ENCODE data around the gene PRKCZ.
"Not testable (repeated sequence)": the region's sequence is repeated elsewhere in the genome, so short reads cannot be mapped to it uniquely, and the experiment has no call there.

The PRKCZ gene

DNA sequence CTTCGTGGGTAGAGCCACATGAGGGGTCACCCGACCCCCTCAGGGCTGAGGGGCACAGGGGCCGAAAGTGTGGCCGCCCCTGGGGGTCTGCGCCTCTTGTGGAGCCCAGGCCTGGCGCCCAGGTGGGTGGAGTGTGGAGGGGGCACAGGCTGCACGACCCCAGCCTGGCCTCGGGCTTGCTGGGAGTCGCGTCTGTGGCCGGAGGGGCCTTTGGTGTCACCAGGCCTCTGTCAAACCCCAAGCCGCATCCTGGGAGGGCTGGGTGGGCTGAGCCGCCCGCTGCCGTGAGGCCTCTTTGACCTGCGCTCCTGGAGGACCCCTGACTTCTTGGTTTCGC lies 83.6 kb downstream of the PRKCZ start:
- FAIRE-seq (no peak), DNase-seq (ENCODE audit: low spot score) (no peak)

DNA sequence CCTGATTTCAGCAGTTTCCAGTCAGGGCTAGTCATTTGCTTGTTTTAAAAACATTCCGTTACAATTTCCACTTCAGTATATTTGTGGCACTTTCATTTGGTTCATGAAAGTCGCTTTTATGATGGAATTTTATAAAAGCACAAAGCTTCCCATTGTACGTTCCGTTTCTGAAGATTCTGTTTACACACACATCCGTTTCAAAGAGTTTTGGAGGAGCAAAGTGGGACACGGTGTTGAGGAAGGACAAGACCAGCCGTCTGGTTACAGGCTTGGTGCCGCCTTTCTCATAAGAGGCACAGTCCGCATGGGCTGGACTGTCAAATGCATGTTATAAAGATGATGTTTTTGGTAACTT lies 84.0 kb downstream of the PRKCZ start:
- no peak for DNase-seq (ENCODE audit: low spot score)
- FAIRE-seq, result no peak

DNA sequence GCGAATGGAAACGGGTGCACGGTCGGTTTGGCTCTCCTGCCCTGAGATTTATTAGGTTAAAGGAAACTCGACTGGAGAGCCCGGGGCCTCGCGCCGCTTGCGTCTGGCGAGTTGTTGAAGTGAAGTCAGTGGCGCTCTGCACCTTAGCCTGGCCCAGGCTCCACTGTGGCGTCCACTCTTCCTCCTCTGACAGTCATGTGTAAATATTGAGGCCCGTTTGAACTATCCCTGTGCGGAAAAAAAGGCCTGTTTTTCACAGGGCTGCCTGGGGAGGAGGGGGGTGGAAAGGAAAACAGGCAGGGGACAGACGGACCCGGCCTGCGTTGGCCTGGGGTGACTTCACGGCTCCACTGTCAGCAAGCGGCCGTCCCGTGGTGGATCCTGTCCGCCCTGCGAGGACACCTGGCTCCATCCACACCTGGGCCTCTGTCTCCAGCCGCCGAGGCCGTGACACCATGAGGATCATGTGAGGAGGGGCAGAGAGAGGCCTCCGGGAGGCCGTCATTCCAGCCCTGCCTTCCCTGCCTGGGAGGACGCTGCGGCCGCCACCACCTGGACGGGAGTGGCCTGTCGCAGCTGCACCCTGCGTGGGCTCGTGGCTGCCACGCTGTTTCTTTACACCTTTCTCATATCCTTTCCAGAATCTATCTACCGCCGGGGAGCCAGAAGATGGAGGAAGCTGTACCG lies 84.6 kb downstream of the PRKCZ start:
- no peak for FAIRE-seq
- no peak for DNase-seq (ENCODE audit: low spot score)

DNA sequence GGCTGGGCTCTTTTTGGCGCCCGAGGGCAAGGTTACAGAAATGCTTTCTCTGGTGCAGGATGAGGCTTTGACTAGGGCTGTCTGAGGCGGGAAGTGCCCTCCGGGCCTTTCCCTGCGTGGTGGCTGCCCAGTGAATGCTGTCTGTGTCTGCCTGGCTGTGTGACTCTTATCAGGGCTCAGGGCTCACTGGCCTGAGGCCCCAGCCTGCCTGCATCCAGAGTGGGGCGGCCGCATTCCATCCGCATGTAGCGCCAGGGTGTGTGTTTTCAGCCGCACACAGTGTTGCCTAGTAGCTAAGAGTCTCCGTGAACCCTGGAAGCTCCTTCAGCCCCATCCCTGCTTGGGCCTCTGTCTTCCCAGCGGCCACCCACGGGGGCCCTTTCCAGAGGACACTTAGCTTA lies 85.2 kb downstream of the PRKCZ start:
- no peak for DNase-seq (ENCODE audit: low spot score)

DNA sequence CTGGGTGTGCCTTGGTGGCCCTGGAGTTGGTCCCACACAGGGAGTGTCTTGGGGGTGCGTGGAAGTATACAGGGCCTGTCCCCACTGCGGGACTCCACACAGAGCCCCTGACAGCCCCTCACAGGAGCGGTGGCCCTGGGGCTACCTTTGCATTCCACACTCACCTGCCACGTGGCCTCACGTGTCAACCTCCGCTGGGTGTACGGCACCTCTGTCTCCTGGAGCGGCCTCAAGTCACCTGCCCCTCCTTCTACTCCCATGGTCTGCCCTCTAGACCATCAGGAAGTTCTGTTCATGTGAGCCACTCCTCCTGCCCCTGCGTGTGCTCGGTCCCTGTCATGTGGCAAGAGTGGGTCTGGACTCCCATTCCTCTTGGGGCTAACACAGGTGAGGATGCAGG lies 85.7 kb downstream of the PRKCZ start:
- DNase-seq (ENCODE audit: low spot score), result no peak
- no peak for FAIRE-seq

More for the DNA sequence above, 85.2 kb downstream of the PRKCZ start:
- FAIRE-seq, result no peak

DNA sequence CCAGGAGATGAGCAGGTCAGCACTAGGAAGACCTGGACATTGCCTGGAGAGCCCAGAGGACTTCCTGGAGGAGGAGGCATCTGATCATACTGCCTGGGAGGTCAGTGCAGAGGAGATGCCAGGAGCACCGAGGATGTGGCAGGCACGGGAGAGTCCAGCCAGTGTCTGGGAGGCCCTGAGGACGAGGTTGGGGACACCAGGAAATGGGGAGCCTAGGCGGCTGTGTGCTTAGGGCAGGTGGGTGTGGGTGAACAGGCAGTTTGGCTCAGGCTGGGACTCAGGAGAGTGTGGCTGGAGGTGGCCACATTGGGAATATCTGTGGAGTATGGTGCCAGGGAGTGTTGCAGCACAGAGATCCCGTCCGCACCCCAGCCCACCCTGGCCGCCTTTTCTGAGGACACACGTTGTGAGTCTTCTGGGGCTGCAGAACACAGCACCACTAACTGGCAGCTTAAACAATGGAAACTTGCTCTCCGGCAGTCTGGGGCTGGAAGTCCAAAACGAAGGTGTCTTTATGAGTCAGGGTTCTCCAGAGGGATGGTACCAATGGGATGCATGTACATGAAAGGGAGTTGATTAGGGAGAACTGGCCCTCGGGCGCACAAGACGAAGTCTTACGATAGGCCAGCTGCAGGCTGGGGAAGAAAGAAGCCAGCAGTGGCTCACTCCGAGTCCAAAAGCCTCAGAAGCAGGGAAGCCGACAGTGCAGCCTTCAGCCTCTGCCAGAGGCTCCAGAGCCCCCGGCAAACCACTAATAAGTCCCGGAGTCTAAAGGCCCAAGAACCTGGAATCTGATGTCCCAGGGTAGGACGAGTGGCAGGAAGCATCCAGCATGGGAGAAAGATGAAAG lies 86.4 kb downstream of the PRKCZ start:
- DNase-seq (ENCODE audit: low spot score), result no peak
- FAIRE-seq, result no peak

DNA sequence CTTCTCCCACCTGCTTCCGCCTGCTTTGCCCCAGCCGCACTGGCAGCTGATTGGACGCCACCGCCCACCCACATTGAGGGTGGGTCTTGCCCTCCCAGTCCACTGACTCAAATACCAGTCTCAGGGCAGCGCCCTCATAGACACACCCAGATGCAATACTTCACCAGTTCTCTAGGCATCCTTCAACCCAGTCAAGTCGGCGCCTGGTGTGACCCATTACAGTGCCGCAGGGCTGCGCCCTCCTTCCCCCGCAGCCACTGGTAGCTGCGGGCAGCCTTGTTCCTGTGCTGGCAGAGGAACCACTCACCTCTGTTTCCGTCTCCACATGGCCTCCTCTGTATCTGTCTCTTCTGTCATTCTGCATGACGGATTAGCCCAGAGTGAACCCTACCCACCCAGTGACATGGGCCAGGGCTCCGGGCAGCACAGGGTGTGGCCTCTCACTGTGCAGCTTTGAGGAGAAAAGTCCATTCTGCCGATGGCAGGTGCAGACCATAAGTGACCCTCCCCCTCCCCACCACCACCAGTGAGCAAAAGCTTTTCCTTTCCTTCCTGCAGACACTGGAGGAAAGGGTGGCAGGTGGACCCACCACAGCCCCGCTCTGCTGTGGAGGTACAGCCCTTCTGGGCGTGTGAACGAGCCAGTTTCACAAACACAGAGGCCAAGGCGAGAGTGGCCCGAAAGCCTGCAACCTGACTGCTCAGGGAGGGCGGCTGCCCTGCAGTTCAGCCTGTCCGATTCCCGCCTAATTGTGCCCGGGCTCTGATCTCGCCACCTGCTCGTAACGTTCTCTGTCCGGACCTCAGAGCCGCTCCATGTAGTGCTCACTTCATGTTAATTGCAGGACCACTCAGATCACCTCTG lies 87.3 kb downstream of the PRKCZ start:
- no peak for FAIRE-seq
- DNase-seq (ENCODE audit: low spot score), result no peak

DNA sequence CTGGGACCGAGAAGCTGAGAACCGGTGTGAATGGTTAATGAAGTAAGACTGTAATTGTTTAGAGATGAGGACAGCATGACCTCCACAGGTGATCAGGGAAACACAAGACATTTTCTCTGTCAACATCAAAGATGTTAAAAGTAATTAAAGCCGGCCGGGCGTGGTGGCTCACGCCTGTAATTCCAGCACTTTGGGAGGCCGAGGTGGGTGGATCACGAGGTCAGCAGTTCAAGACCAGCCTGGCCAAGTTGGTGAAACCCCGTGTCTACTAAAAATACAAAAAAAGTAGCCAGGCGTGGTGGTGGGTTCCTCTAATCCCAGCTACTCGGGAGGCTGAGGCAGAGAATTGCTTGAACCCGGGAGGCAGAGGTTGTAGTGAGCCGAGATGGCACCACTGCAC lies 88.9 kb downstream of the PRKCZ start:
- not testable (repeated sequence) for FAIRE-seq

DNA sequence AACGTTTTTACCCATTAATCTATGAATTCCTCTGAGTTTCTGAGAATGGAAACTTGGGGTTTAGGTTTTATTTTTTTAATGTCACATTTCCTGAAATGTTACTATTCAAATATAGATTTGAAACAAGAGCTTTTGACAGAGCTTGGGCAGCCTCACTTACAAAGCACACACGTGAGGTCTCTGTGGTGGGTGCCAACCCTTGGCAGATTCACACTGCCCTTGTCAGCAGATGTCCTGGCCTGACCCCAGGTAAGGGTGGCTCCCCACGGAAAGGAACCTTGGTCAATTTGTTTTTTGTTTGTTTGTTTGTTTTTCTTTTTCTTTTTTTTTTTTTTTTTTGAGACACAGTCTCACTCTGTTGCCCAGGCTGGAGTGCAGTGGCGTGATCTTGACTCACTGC lies 90.8 kb downstream of the PRKCZ start:
- DNase-seq (ENCODE audit: low spot score) (no peak), FAIRE-seq (no peak)

More for the DNA sequence above, 88.9 kb downstream of the PRKCZ start:
- DNase-seq (ENCODE audit: low spot score), result not testable (repeated sequence)

DNA sequence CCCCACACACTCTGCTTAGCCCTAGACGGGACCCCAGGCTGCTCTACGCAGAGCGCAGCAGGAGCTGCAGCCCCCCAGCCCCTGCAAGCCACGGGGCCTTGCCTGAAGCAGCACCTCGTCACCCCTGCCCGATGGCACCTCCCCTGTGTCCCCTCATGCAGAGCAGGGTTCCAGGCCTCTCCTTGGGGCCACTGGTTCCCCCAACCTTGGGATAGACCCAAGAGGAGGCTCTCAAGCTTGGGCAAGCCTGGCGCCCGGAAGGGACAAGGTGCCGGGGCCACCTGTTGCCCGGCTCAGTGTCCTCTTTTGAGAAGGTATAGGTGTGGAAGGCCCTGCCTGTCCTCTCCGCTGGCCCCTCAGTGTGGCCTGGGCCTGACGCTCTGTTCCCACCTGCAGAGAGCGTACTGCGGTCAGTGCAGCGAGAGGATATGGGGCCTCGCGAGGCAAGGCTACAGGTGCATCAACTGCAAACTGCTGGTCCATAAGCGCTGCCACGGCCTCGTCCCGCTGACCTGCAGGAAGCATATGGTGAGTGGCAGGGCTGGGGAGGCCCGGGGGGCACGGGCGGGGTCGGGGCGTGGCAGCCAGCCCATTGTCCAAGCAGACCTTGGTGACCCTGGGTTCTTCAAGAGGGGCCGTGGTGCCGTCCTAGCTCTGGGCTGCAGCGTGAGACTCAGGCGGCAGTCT lies 93.7 kb downstream of the PRKCZ start:
- no peak for FAIRE-seq
- DNase-seq (ENCODE audit: low spot score), result no peak

DNA sequence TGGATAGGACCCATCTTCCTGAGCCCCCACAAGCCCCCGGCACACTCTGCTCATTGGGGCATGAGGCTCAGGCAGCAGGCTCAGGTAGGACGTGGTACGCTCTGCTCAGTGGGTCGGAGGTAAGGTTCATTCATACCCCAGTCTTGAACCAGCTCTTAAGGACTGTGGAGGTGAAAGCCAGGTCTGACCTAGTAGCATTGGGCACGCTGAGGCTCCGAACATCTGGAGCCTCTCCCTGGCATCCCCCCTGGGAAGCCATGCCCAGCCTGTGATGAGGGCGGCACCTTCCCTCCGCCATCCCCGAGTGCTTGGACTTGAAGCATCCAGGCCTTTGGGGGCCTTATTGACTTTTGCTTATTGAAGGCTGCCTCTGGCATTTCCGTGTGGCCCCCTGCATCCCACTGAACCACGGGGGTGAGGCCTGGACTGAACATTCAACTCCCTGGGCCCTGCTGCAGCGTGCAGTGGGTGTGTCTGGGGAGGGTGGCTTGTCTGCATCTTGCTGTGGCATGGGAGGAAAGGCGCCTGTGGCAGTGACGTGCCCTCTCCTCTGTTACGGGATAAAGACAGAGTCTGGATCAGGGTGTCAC lies 94.4 kb downstream of the PRKCZ start:
- DNase-seq (ENCODE audit: low spot score) (no peak), FAIRE-seq (no peak)

DNA sequence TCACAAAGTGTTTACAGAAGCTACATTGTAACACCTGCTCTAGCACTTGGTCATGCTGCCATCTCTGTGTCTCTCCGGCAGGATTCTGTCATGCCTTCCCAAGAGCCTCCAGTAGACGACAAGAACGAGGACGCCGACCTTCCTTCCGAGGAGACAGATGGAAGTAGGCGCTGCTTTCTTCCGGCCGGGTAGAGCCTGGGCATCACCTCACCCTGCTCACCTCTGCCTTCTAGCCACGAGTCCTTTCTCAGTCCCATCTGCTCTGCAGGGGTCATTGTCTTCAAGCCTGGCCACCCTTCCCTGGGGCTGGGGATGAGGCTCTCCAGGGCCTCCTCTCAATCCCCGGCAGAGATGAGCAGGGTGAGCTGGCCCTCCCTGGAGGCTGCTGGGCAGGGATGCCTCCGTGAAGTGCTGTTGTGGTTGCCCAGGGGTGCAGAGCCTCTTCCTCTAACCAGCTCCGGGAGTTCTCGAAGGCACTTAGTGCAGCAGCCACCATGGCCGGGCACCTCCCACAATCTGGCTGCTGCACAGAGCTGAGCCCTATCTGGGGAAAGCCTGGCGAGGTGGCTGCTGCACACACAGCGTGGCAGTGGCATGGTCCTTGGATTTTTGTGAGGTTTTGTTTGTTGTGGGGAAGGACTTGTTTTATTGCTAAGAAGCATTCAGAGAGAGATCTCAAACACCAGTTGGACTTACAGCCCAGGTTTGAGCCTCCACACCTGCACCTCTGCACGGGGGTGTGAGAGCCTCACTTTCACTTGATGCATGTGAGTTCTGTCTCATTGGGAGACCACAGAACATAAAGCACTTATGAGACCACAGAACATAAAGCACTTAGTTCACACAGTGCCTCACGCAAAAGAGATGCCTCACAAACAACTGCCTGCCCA lies 96.0 kb downstream of the PRKCZ start:
- FAIRE-seq (no peak), DNase-seq (ENCODE audit: low spot score) (no peak)

DNA sequence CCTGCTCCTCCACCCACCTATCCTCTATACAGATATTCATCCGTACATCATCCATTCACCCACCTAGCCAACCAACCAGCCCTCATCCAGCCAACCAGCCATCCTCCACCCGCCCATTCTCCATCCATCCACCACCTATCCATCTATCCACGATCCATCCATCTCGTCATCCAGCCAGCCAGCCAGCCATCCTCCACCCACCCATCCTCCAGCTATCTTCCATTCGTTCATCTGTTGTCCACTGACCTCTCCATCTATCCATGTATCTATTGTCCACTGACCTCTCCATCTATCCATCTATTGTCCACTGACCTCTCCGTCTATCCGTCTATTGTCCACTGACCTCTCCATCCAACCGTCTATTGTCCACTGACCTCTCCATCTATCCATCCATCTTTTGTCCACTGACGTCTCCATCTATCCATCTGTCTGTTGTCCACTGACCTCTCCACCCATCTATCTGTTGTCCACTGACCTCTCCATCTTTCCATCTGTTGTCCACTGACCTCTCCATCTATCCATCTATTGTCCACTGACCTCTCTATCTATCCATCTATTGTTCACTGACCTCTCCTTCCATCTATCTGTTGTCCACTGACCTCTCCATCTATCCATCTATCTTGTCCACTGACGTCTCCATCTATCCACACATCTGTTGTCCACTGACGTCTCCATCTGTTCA lies 96.8 kb downstream of the PRKCZ start:
- DNase-seq (ENCODE audit: low spot score) (no peak), FAIRE-seq (no peak)

DNA sequence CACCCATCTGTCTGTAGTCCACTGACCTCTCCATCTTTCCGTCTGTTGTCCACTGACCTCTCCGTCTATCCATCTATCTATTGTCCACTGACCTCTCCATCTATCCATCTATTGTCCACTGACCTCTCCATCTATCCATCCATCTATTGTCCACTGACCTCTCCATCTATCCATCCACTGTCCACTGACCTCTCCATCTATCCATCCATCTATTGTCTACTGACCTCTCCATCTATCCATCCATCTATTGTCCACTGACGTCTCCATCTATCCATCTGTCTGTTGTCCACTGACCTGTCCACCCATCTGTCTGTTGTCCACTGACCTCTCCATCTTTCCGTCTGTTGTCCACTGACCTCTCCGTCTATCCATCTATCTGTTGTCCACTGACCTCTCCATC lies 97.7 kb downstream of the PRKCZ start:
- DNase-seq (ENCODE audit: low spot score); FAIRE-seq: not testable (repeated sequence)

DNA sequence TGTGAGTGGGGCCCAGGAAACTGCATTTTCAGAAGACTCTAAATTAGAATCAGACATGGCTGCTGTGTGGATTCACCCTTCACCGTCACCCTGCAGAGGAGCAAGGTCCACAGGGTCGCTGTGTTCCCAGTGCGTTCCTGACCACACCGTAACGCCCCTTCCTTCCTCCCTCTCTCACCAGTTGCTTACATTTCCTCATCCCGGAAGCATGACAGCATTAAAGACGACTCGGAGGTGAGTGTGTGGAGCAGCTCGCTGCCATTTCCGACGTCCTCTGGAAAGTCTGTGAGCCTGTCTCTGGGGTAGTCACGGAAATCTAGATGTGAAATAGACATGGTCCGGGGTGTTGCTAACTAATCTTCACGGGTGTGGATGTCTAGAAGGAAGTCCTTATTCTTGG lies 98.5 kb downstream of the PRKCZ start:
- FAIRE-seq (no peak), DNase-seq (ENCODE audit: low spot score) (no peak)

DNA sequence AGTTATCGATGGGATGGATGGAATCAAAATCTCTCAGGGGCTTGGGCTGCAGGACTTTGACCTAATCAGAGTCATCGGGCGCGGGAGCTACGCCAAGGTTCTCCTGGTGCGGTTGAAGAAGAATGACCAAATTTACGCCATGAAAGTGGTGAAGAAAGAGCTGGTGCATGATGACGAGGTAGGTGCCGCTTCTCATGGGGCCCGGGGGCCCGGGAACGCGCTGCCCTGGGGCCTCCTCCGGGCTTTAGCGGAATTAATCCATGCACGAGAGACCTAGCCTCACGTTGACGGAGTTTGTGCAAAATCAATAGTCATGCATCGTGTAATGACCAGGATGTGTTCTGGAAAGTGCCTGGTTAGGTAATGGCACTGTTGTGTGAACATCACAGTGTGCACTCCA lies 100.6 kb downstream of the PRKCZ start:
- no peak for FAIRE-seq
- DNase-seq (ENCODE audit: low spot score), result no peak

DNA sequence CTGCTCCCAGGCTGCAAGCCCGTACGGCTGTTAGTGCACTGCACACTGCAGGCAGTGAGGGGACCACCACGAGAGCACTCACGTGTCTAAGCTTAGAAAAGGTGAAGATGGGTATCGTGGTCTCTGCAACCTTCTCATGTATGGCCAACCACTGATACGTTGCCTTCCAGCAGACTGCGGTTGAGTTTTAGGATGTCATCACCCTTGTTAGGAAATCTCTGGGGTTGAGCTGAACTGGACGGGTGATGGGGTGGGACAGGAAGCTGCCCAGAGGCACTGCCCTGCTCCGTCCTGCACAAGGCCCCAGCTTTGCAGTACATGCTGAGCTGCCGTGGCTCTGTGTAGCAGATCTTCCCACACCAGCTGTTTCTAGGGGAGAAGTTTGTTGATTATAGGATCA lies 101.0 kb downstream of the PRKCZ start:
- no peak for FAIRE-seq
- no peak for DNase-seq (ENCODE audit: low spot score)

DNA sequence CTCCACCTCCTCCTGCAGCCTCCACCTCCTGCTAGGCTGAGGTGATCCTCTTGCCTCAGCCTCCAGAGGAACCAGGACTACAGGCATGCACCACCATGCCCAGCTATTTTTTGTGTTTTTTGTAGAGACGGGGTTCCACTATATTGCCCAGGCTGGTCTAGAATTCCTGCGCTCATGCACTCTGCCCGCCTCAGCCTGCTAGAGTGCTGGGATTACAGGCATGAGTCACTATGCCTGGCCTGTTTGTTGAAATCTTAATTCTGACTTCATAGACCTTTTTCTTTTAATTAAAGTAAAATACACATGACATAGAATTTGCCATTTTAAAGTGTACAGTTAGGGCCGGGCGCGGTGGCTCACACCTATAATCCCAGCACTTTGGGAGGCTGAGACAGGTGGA lies 101.7 kb downstream of the PRKCZ start:
- FAIRE-seq (no peak), DNase-seq (ENCODE audit: low spot score) (no peak)

DNA sequence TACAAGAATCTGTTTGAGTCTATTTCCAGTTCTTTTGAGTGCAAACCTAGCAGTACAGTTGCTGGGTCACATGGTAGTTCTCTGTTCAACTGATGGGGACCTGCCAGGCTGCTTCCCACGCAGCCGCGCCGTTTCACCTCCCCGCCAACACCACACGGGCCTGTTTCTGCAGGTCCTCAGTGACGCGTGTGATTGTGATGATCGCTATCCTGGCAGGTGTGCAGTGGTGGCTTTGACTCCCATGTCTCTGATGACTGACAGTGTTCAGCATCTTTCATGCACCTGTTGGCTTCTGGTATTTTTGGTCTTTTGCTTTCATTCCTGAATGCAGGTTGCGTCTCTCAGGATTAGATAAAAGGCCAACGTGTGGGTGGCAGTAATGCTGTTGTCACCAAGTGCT lies 102.7 kb downstream of the PRKCZ start:
- DNase-seq (ENCODE audit: low spot score) (no peak), FAIRE-seq (no peak)

DNA sequence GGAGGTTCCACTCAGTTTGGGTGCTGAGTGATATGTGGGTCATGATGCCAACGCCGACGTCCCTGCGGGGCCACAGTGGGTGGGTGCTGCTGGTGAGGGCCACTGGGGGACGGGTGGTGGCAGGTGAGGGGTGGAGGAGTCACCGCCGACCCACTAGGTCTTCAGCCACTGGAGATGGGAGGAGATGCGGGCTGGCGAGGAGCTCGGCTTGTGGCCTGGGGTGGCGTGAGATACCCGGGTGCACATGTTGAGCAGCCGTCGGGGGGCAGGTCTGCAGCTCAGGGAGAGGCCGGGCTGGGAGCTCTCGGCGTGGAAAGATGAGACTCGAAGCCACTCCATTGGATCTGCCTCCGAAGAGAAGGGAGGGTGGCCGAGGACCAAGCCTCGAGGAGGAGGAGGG lies 103.8 kb downstream of the PRKCZ start:
- no peak for DNase-seq (ENCODE audit: low spot score)

More for the DNA sequence above, 103.8 kb downstream of the PRKCZ start:
- no peak for FAIRE-seq

All from urothelium cell line (cell line).